GM19324 (cell line): ENCODE data around the gene PSMB4.
"Not testable (repeated sequence)": the region's sequence is repeated elsewhere in the genome, so short reads cannot be mapped to it uniquely, and the experiment has no call there.

Experiments
- ATAC-seq: cut with Tn5 transposase; IDR thresholded peaks from one replicate; pipeline ENCODE4 v1.9.1; 2021; ENCODE audit warnings: mild to moderate bottlenecking, moderate library complexity; ENCODE audit not compliant: unreplicated experiment, low FRiP score

PSMB4 gene

DNA sequence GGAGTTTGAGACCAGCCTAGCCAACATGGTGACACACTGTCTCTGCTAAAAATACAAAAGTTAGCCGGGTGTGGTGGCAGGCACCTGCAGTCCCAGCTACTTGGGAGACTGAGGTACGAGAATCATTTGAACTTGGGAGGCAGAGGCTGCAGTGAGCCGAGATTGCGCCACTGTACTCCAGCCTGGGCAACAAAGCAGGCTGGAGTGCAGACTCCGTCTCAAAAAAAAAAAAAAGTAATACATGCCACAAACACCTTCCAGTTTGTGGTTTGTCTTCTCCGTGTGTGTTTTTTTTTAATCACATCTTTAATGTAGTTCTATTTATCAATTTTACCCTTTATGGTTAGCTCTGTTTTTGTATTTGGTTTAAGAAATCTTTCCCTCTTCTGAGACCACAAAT lies 37.6 kb downstream of the PSMB4 start:
- no peak for ATAC-seq

DNA sequence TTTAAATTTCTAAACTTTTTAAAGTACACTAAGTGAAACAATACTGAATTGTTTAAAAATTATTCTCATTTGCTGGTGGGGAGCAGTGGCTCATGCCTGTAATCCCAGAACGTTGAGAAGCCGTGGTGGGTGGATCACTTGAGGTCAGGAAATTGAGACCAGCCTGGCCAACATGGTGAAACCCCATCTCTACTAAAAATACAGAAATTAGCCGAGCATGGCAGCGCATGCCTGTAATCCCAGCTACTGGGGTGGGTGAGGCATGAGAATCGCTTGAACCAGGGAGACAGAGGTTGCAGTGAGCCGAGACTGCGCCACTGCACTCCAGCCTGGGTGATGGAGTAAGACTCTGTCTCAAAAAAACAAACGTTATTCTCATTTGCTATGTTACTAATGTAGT lies 38.0 kb downstream of the PSMB4 start:
- ATAC-seq: not testable (repeated sequence)

DNA sequence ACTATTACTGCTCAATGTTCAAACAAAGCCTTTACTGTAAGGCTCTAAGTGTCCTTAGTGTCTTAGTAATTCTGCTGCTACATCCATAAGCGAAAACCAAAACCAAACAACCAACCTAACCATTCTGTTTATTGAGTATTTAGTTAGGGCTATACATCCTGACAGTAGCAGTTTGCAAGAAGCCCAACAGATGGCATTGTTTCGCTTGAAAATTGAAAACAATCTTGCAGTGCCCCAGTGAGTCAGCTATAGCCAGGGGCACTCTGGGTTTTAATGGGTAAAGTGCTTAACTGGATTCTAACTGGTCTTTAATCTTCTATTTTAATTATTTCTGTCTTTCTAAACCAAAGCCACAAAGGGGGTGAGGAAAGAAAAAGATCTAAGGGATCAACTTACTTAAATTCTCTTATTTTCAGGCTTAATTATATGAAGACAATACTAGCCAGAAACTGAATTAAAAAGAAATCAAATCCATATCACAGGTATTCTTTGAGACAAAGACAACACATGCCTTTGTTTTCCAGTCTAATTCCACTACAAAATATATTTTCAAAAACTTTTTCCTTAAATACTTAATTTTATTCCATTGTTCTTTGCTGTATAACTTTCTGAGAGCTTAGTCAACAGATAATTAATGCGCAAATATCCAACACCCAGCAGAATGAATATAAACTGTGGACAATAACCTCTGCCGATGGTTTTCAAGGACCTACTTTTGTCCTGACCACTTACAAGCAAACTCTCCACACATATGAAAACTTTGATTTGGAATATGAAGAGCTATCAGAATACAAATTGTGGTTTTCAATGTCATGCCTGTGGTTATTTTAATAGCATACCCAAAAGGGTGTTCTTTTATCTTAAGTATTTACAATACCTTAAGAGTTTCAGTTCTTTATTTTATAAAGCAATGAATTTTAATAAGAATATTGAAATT lies 44.7 kb downstream of the PSMB4 start:
- ATAC-seq: no peak

DNA sequence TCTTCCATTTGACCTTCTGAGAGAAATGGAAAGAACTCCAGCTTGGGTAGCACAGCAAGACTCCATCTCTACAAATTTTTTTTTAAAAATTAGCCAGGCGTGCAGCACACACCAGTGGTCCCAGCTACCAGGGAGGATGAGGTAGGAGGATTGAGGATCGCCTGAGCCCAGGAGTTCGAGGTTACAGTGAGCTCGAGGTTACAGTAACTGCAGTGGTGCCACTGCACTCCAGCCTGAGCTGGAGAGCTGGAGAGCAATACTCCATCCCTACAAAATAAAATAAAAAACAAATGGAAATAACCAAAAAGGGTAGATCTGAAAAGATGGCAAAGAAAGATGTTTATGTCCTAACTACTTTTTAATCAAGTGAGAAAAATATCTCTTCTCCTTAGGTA lies 45.4 kb downstream of the PSMB4 start:
- no peak for ATAC-seq

DNA sequence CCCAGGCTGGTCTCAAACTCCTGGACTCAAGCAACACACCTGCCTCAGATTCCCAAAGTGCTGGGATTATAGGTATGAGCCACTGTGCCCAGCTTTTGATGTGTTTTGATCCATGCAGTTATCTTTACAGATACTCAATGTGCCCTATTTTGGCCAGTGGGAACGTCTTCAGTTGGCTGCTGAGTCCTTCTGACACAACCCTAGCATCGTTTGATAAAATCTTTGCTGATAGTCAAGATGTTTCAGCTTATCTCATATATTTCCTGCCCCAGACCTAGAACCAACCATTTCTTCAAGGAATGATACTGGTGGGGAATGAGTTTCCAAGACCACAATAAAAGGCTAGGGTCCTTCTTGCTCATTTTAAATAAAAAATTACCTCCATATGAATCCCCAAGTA lies 48.3 kb downstream of the PSMB4 start:
- no peak for ATAC-seq
